Fibroblast of skin of back (primary cell): ENCODE results near the gene PLCB2.

Experiments
- DNase-seq: peaks from one replicate; pipeline ENCODE4 v3.0.0-alpha.2; 2013

The PLCB2 gene

GRCh38 chr15:40267670-40268069 is 40.1 kb downstream of the PLCB2 start:
- no peak for DNase-seq

- peak; percentile 88 for DNase-seq
Measured at GRCh38 chr15:40266828-40267304, 40.9 kb downstream of the PLCB2 start.

- no peak for DNase-seq
Measured at GRCh38 chr15:40265875-40266274, 41.9 kb downstream of the PLCB2 start.

- DNase-seq, result no peak
Measured at GRCh38 chr15:40265355-40265754, 42.4 kb downstream of the PLCB2 start.

- no peak for DNase-seq
Measured at GRCh38 chr15:40264321-40265153, 43.2 kb downstream of the PLCB2 start.

- peak; percentile 24 for DNase-seq
Measured at GRCh38 chr15:40263024-40263754, 44.5 kb downstream of the PLCB2 start.

GRCh38 chr15:40259021-40259420 is 48.7 kb downstream of the PLCB2 start:
- no peak for DNase-seq

- no peak for DNase-seq
Measured at GRCh38 chr15:40258544-40258943, 49.2 kb downstream of the PLCB2 start.

- DNase-seq, result no peak
Measured at GRCh38 chr15:40257656-40258450, 49.9 kb downstream of the PLCB2 start.

GRCh38 chr15:40256638-40257235 is 51.0 kb downstream of the PLCB2 start:
- DNase-seq, result peak; percentile 75

GRCh38 chr15:40255033-40255432 is 52.7 kb downstream of the PLCB2 start:
- DNase-seq, result no peak

GRCh38 chr15:40254452-40254851 is 53.3 kb downstream of the PLCB2 start:
- DNase-seq, result no peak

GRCh38 chr15:40253167-40253790 is 54.5 kb downstream of the PLCB2 start:
- DNase-seq, result no peak

- no peak for DNase-seq
Measured at GRCh38 chr15:40252438-40253166, 55.1 kb downstream of the PLCB2 start.

GRCh38 chr15:40252141-40252437 is 55.6 kb downstream of the PLCB2 start:
- no peak for DNase-seq

GRCh38 chr15:40251486-40252140 is 56.1 kb downstream of the PLCB2 start:
- no peak for DNase-seq

- DNase-seq, result no peak
Measured at GRCh38 chr15:40250771-40251483, 56.8 kb downstream of the PLCB2 start.

- DNase-seq, result no peak
Measured at GRCh38 chr15:40250304-40250656, 57.5 kb downstream of the PLCB2 start.

- peak; percentile 31 for DNase-seq
Measured at GRCh38 chr15:40249477-40250303, 58.0 kb downstream of the PLCB2 start.
